Ascending aorta (tissue), 2 donors: ENCODE results near the gene TRIO. TPM values are rescaled to one million over a fixed set of nuclear protein-coding genes. Genes with fewer than 3 reads are reported as not detected.

Source experiments
- DNase-seq, 2 donors: peaks; one replicate each; pipeline ENCODE4 v3.0.0-alpha.2; 2019; ENCODE audit warnings: low spot score in 2 of 2
- H3K27ac ChIP-seq, 2 donors: fragments of 200-600 bp; sonication (generic); one replicate each; pipeline ENCODE4 v1.5.1; 2016 to 2017; ENCODE audit warnings: mild to moderate bottlenecking in 1 of 2
- H3K27me3 ChIP-seq: fragments of 200-600 bp; sonication (generic); one replicate; pipeline ENCODE4 v1.5.1; 2017
- H3K36me3 ChIP-seq, 2 donors: fragments of 200-600 bp; sonication (generic); one replicate each; pipeline ENCODE4 v1.5.1; 2016
- H3K4me1 ChIP-seq, 2 donors: fragments of 200-600 bp; sonication (generic); one replicate each; pipeline ENCODE4 v1.5.1; 2016 to 2017; ENCODE audit warnings: mild to moderate bottlenecking in 1 of 2
- H3K4me3 ChIP-seq, 2 donors: fragments of 200-600 bp; sonication (generic); one replicate each; pipeline ENCODE4 v1.5.1; 2016 to 2017; ENCODE audit warnings: mild to moderate bottlenecking in 1 of 2
- H3K9me3 ChIP-seq, 2 donors: fragments of 200-600 bp; sonication (generic); one replicate each; pipeline ENCODE4 v1.5.1; 2016
- CTCF ChIP-seq, 3 experiments: fragments of 200-600 bp in 2 of 3; fragments of 450-650 bp in 1 of 3; sonication (generic) in 2 of 3; IDR thresholded peaks; one replicate each; pipeline ENCODE4 v1.5.1; 2016 to 2019; ENCODE audit warnings: antibody characterized with exemption in 3 of 3, mild to moderate bottlenecking in 1 of 3, moderate library complexity in 1 of 3
- intact Hi-C: fragments of 100-400 bp; cut with DNase I; formaldehyde crosslinking; loops from one replicate; pipeline ENCODE4 v1.15.1; 2023
- total RNA-seq: library from RNA; depleted of rRNA; stranded (reverse); fragments of >200 nt; gene quantifications from one replicate; pipeline ENCODE4 v1.1.0, GENCODE V29; 2016

TRIO gene
- total RNA-seq, 1 donor from 2014 or later = 262 TPM

GRCh38 chr5:14370386-14370785 lies 227.2 kb downstream of the TRIO start:
- no peak for TF ChIP-seq CTCF (IDR thresholded peaks at IDR 0.05)
- Histone ChIP-seq H3K4me1 (no peaks in the 10 kb centered on the region), H3K27ac (no peak overlapping the region), H3K27me3 (no peaks in the 10 kb centered on the region), H3K4me3 (no peak overlapping the region), H3K36me3 (peaks cover 69 to 95% of the 10 kb centered on the region in 2 donors), H3K9me3 (no peaks in the 10 kb centered on the region)
- DNase-seq = no peak
- intact Hi-C loops = no loop called here

- peaks cover 49 to 84% of the 10 kb centered on the region in 2 donors for H3K36me3 ChIP-seq
- H3K4me3 ChIP-seq = no peak overlapping the region
- TF ChIP-seq CTCF (IDR thresholded peaks at IDR 0.05) = no peak
- intact Hi-C loops = no loop called here
- DNase-seq = no peak
- no peaks in the 10 kb centered on the region for H3K9me3 ChIP-seq
- H3K4me1 ChIP-seq = no peaks in the 10 kb centered on the region
- no peak overlapping the region for H3K27ac ChIP-seq
- H3K27me3 ChIP-seq = no peaks in the 10 kb centered on the region
Measured at GRCh38 chr5:14373685-14374084, 230.5 kb downstream of the TRIO start.

- Histone ChIP-seq H3K9me3 (no peaks in the 10 kb centered on the region), H3K36me3 (peaks cover 49 to 84% of the 10 kb centered on the region in 2 donors), H3K4me1 (no peaks in the 10 kb centered on the region), H3K27me3 (no peaks in the 10 kb centered on the region), H3K4me3 (no peak overlapping the region), H3K27ac (no peak overlapping the region)
- TF ChIP-seq CTCF (IDR thresholded peaks at IDR 0.05) = no peak
- intact Hi-C loops = no loop called here
- no peak for DNase-seq
Measured at GRCh38 chr5:14374100-14374499, 231.0 kb downstream of the TRIO start.

GRCh38 chr5:14376789-14377188 lies 233.6 kb downstream of the TRIO start:
- Histone ChIP-seq H3K4me1 (no peaks in the 10 kb centered on the region), H3K4me3 (no peak overlapping the region), H3K36me3 (peaks cover 56 to 86% of the 10 kb centered on the region in 2 donors), H3K27ac (no peak overlapping the region), H3K27me3 (no peaks in the 10 kb centered on the region), H3K9me3 (no peaks in the 10 kb centered on the region)
- TF ChIP-seq CTCF (IDR thresholded peaks at IDR 0.05) = no peak
- intact Hi-C loops = no loop called here
- no peak for DNase-seq

DNA sequence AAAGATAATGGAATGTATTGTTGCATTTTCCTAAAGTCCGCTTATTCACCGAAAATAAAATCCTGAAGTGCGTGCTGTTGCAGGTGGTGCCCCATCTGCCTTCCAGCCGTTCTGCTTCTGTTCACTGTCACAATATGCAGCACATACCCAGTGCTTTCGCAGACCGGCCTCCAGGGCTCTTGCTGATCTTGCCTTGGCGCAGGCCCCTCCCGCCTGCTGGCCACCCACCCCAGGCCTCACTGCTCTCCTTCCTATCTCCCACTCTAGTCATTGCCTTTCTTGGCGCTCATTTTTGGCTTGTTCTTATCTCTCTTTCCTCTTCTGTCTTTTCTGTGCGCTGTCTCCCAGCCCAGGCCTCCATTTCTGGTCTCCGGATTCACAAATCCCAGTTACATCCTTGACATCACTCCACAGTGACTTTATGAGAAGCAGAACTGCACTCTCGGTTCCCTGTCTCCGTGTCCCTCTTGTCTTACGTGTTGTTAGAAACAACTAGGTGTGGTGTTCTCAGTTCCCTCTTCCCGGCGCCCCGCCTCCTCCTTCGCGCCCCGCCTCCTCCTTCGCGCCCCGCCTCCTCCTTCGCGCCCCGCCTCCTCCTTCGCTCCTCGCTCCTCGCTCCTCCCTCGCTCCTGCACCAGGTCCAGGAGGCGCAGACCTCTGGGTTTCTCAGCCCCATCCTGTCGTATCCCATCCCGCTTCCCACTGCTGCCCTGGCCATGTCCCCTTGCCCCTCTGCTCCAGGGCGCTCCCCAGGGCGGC lies 236.8 kb downstream of the TRIO start:
- DNase-seq = no peak
- Histone ChIP-seq H3K4me1 (no peaks in the 10 kb centered on the region), H3K27me3 (no peaks in the 10 kb centered on the region), H3K9me3 (no peaks in the 10 kb centered on the region), H3K4me3 (no peak overlapping the region), H3K36me3 (peaks cover 56 to 84% of the 10 kb centered on the region in 2 donors), H3K27ac (no peak overlapping the region)
- no peak for TF ChIP-seq CTCF (IDR thresholded peaks at IDR 0.05)
- intact Hi-C loops = no loop called here
